GM19240 (cell line): Measurements from ENCODE around the gene ANKS1A.

Source experiments
- DNase-seq: peaks from one replicate; pipeline ENCODE4 v3.0.0; 2011; ENCODE audit warnings: low spot score; ENCODE audit not compliant: insufficient read length

The ANKS1A gene

DNA sequence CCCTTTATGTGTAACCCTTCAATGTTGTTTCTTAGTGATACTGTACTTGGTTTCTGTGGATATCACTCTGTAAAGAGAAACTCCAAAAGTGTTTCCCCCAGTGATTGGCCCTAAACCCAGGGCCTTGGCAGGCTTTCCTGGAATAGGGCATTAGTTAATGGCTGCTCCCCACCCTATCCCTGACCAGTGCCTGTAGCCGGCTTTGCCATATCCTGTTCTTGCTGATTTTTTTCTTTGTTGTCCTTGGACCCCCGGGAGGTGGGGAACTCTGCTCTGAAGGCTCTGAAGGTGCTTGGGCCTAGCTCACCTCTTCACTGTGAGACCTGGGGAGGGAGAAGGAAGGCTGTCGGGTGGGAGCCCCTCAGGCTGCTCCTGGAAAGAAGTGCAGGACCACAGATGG lies 131.9 kb downstream of the ANKS1A start:
- DNase-seq = no peak

DNA sequence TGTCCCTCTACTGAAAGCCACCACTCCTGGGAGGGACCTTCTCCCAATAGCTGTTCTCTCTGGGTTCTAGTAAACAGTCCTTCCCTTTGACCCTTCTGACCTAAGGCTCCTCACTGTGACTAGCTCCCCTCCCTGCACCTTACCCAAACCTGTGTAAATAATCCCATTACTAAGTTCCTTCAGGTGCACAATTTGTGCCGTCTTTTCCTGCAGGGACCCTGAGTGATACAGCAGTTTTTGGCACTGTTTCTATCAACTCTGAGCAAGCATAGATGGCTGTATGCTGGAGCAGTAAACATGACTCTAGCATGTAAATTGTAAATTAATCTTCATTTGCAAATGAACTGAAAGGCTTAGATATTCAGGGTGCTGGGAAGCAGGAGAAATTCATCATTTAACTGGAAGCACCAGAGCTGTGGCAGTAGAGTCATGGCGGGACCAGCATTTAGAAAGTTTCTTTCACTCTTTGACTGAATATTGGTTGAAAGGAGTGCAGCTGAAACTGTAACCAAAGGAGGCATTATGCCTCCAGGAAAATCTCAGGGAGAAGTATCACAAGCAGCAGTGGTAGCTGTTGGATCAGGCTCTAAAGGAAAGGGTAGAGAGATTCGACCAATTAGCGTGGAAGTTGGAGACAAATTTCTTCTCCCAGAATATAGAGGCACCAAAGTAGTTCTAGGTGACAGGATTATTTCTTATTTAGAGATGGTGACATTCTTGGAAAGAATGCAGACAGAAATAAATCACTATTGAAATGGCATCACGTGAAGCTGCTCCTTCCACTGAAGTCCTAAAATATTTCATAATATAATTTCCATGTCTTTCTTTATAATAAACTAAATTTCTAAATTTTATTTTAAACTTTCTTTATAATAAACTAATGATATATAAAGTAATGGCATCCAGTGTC lies 134.3 kb downstream of the ANKS1A start:
- DNase-seq = no peak

DNA sequence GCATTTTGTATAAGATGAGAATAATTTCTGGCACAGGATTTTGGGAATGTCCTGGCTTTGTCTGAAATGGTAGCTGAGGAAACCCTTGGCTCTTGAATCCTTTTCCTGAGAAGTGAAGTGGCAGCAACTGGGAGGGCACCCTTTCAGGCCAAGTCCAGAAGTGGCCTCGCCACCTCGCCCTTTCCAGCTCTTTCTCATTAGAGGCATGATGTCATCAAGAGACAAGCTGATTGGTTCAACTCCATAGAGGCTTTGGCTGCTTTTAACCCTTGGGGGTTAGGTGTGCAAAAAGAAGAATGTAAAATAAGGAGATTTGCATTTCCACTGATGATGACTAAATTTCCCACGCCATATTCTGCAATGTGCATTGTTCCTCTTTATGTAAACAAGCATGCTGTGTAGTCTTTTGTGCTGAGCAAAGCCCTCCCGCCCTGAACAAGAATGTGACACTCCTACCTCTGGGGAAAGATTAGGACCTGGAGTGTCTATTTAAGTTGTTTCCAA lies 135.5 kb downstream of the ANKS1A start:
- DNase-seq = no peak

DNA sequence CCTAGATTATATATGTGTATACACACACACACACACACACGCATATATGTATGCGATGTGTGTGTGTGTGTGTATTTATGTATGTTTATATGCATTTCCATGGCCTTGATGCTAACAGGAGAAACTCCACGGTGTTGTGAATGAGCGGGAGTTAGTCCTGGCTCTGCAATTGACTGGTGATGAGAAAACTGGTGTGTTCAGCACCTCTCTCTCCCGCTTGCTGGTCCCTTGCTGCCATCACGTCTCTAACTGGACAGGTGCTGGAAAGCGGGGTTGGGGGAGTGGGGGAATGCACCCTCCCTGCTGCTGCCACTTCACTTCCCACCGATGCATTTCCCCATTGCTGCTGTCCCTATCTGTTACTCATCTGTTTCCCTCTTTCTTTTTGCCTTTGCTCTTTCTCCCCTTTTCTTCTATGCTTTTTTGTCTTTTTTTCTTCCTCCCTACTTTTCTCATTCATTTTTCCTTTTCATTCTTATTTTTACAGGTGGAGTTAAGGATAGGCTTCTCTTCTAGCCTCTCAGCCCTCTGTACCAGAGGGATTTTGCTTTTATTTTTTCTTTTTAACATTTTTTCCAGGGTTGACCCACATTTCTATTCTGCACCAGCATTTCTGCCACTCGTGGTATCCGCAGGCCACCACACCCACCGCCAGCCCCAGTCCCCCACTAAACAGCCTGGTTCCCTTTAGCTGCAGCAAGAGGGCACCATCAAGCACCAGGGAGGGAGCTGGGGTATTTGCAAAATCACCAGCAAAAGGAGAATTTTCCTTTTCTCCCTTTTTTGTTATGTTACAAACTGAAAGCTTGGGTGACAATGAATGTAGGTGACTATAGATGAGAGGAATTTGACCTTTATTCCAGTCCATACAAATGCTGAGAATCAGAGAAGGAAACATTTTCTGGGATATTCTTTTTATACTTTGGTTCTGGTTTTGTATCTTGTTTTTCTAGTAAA lies 136.5 kb downstream of the ANKS1A start:
- no peak for DNase-seq

DNA sequence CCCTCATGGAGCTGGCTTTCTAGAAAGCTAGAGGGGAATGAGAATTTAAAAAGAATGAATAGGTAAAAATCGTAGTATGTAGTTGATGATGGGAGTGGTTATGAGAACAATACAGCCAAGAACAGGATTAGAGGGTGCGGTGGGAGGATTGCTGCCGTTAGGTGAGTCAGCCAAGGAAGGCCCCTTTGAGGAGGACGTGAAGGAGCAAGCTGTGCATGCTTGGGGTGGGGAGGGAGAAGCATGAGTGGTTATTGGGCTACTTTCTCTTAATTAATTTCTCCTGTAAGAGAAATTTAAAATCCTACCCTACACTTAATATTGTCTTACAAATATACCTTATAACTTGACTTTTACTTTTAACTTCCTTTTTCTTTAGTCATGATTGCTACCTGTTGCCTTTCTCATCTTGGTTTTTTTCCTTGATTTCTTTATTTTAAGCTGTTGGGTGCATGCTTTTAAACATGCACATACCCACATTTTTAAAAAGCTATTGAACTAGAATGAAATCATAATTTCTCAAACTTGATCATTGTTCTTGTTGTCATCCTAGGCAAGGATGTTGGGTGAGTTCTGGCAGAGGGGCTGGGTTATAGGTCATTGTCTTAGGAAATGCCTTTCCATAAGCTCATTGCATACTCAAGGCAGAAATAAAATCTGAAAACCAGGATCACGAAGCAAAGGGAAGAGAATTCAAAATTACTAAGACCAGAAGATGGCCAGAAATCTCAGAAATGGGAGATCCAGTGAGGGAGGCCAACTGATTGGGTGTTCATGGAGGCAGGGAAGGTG lies 137.6 kb downstream of the ANKS1A start:
- no peak for DNase-seq

DNA sequence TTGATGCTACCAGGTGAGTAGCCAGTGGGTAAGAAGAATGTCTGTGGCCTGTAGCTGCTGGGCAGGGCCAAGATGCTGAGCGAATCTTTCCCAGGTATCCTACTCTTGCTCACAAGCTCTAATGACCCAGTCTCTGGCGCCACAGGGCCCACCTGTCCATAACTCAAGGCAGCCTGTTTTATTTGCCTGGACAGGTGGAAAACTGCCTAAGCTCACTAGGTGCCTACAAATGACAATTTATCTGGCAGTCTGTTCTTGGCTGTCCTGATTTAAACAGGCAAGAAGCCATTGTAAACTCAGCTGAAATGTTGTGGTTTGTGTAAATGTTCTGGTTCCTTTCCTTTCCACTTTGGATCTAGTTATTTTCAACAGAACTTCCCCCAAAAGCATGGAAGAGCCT lies 138.8 kb downstream of the ANKS1A start:
- DNase-seq = no peak

DNA sequence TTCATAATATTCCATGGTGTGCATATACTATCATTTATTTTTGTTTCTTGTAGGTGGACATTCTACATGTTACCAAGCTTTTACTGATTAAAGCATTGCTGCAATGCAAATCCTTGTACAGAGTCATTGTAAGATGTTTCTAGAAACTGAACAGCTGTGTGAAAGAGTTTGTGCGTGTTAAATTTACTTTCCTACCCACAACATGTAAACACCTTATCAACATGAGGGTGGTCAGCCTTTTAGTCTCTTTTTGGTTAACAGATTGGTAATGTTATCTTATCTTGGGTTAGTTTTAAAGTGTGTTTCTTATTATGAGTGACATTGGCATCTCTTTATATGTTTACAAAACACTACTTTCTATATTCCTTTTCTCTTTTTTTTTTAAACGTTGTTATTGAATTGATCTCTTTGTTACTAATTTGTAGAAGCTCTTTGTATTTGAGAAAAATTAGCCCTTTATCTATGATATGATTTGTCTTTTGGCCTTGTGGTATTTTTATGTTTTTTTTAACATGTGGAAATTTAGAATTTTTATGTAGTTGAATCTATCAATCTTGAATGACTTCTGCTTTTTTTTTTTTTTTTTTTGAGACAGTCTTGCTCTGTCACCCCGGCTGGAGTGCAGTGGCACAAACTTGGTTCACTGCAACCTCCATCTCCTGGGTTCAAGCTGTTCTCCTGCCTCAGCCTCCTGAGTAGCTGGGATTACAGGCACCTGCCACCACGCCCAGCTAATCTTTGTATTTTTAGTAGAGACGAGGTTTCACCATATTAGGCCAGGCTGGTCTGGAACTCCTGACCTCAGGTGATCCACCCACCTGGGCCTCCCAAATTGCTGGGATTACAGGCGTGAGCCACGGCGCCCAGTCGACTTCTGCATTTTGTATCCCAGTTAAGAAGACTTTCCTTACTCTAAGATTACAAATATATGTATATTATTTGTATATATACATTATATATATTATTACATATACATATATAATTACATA lies 140.0 kb downstream of the ANKS1A start:
- DNase-seq = no peak

DNA sequence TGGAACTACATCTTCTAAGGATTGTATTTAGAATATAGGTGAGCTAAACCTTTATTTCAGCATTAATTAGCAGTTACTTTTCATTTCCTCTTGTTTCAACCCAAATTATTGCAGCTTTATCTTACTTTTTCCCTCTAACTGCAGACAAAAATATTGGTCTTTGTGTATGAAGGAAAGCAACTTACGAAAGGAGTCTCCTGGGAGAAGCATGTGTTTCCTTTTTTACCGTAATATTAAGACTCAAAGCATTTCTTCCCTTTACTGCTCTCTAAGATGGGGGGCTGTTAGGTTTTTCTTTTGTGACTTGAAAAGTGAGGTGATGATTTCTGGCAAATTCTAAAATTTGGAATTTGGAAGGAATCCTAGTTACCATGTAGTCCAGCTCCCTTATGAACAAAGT lies 141.0 kb downstream of the ANKS1A start:
- no peak for DNase-seq

DNA sequence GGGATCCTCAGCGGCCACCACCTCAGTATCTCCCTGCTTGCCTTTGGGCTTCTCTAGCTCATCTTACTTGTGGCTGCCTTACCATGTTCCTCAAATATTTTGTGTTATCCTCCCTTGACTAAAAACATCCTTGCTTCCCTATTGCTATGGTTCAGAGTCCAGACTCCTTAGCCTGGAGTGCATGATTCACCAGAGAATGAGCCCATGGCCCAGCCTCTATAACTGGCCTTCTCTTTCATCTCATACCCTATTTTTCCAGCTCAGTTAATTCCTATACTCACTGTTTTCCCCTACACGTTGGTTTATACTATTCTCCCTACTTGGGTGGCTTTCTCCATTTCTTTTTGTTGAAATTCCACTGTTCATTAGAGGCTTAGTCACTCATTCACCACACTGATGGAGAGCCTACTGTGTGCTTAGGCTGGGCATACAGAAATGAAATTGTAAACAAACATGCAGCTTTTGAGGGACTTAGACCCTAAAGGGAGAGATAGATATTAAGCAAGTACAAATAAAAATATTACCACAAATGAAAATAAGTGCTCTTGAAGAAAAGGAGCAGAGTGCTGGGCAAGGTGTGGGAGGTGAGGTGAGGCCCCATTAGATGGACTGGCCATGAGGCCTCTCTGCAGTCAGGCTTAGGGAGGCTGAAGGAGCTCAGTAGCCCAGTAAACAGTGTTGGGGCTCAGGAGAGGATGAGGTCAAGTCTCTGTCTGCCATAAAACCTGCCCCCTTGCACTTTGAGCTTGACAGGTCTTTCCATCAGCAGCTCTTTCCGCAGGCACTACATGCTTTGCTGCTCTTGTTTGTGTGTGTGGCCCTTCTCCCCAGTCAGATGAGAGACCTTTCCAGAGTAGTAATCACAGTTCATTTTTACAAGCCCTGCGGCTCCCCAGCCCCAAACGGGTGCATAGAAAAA lies 142.8 kb downstream of the ANKS1A start:
- DNase-seq = no peak

DNA sequence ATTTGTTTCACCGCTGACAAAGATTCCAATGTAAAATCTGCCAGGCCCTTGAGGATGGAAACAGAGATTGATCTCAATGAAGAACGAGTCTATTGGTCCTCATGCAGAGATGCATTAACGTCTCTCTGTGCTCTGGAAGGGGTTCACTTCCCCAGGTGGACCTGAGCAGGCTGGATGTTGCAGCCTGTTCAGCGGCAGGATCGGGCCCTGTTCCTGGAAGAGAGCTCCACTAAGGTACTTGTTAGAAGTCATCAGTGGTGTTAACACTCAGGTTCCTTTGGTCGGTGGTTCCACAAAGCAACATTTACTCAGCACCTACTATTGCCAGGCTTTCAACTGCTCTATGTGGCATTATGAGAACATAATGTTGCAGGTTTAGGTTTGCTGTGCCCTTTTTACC lies 144.6 kb downstream of the ANKS1A start:
- no peak for DNase-seq

DNA sequence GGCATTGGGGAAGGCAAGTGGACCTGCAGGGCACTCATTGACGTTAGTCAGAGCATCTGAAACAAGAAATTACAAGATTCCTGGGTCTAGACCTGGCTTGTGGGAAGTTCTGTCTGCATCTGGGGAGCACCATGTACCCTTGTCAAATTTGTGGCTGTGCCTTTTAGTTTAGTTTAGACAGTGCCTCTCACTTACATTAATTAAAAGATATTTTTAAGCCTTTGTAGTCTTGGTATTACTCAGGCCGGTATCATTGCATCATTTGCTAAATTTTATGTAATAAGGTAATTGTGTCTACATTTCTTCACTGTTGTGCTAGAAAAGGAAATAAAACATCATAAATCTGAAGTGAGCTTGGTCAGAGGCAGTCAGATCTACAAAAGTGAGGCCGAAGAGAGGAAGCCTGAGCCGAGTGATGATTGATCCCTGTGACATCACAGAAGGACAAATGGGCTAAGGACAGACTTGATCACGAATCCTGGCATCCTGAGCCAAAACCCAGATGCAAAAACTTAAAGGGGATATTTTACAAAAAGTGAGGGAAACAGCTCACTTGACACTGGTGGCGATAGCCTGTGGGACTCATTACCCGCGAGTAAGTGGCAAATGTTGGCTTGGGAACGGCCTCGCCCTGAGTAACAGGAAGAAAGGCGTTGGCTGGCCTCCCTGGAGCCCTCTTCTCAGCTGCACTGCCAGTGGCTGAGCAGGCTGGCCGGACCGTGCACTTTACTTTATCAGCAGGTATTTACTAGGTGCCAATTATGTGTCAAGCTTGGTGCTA lies 145.5 kb downstream of the ANKS1A start:
- DNase-seq = no peak

DNA sequence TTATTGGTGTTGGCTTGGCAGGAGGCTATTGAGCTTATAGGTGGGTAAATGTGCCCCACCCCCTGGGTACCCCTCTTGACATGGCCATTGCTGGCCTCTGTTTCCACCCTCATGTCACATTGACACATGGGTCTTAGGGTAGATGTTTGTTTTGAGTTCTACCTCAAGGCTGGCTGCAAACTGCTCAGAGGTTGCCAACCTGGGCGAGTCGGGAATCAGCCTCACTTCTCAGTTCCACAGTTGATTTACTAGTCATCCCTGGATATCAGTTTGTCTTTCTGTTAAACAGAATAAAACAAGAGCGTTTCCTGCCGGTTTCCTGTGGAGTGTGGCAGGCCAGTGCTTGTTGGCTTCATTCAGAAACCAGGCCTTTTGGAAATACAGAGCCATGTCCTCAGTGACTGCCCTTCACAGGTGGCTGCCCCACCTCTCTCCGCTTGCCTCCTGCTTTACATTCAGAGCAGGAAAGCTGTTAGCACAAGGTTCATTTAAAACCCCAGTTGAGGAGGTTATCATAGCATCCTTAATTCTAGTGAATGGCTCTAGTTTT lies 146.5 kb downstream of the ANKS1A start:
- DNase-seq = no peak

DNA sequence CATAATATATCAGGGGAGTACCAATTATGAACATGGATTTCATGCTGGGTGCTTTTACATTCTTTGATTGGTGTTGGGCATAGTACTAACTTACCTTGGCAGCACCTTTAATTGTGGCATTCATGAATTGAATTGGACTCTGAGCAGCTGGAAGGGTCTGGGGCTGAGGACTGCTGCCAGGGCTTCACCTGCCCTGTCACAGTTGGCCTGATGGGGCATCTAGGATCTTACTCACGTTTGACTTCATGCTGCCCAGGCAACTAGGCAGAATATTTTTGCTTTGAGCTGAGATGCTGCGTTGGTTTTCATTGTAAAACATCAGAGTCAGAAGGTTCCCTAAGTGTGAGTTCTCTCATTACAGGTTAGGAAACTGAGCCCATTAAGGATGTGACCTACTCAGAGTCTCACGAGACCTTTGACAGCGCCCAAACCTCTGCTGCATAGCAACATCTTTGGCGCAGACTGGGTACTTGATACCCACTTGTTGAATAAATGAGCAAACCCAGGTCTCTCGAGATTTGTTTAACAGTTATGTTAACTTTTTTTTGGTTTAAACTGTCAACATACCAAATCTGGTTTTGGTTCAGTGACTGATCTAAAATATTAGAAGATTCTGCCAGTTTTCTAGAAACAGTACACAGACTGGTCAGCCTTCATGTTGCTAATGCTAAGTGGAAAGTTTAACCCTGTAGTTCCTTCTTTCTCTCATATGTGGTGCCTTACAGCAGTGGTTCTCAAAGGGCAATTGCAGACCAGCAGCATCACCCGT lies 147.2 kb downstream of the ANKS1A start:
- no peak for DNase-seq

DNA sequence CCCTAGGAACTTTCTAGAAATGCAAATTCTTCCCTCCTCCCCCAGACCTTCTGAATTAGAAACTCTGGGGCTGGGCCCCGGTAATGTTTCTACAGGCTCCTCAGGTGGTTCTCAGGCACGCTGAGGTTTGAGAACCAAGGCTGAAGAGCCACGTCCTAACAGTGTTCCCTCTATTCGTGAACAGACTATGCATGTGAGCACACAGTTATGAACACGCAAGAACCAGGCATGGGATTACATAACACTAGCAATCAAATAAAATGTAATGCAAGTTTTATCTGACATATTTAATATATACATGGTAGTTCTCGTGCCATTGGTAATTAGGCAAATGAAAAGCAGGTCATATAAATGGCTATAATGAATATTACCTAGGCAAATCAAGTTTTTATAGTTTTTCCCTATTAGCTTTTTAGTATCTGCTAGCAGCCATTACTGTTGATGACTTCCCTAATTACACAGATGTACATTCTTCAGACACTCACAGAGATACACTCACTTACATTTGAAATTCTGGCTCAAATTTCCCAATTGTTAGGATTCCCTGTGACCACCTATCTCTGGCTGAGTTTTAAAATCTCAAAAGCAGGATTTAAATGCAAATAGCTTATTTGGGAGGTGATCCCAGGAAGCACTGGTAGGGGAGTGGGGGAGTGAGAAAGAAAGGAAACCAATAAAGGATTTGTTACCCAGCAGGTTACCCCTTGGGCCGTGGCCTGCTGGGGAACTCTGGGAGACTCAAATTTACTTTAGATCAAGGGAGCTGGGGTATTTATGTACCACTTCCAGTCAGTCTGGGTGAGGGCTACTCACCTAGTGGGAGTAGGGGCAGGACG lies 148.0 kb downstream of the ANKS1A start:
- no peak for DNase-seq

DNA sequence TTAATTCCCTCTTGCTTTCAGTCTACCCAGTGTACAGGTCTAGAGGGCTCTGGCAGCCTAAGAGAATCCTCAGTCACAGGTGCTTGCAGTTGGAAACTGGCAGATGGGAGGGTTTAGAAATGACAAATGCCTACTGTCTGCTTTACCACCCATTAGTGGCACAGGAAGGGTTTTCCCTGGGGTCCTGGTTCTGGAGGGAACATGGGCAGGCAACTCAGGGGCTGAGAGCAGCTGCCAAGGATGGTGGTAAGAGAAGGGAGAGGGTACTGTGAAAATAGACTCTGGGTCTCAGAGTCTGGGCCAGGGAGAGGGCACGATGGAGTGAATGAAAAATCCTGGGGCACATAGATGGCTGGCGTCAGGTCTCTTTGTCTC lies 148.6 kb downstream of the ANKS1A start:
- DNase-seq = no peak

DNA sequence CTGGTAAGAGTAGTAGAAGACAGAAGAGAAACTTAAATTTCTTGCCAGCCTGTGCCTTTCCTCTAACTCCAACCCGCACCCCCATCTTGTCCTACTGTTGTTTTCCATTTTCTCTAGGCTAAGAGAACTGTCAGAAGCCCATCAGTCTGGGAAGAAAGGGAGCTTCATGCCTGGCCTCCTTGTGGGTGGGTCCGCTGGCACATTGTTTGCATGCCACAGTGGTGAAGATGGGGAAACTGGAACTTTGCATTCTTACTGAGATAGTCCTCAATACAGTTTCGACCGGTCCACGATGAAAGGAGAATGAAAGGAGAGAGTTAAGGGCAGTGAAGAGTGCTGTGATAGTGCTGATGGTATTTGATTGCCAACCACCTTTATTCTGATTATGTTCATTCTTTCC lies 149.0 kb downstream of the ANKS1A start:
- no peak for DNase-seq
